ENCODE measurements around the gene DCK.

DNA sequence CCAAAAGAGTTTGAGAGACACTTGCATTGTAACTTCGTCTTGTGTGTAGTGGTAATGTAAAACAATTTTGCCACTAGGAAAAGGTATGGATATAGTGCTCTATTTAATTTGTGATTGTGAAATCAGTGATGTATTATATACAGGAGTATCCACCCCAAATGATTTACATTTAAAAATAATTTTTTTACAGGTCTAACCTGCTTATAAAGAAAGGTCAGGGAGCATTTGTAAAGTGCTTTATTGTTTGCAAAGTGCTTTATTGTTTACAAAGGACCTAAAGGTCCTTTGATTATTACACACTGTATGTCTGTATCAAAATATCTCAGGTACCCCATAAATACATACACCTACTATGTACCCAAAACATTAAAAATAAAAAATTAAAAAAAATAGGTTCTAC lies 70.3 kb downstream of the DCK start:
- TF ChIP-seq ZNF274 (IDR thresholded peaks at IDR 0.05; ENCODE audit: low read depth, low read length): no peak
- no peak for TF ChIP-seq SUZ12 (IDR thresholded peaks at IDR 0.05; ENCODE audit: extremely low read depth, insufficient read depth, insufficient read length)
- no peak for TF ChIP-seq YY1 (IDR thresholded peaks at IDR 0.05; ENCODE audit: insufficient read depth, insufficient read length)

Data from NT2/D1 (cell line).